Parathyroid adenoma (tissue), 2 donors: ENCODE data around the gene PIGL.
"Not testable (repeated sequence)": the region's sequence is repeated elsewhere in the genome, so short reads cannot be mapped to it uniquely, and the experiment has no call there.

Experiments used
- H2AFZ ChIP-seq: fragments of 300-600 bp; sonication (generic); one replicate; pipeline ENCODE4 v1.7.0; 2017; ENCODE audit warnings: antibody characterized with exemption, mild to moderate bottlenecking
- H3K27ac ChIP-seq: fragments of 300-600 bp; sonication (generic); one replicate; pipeline ENCODE4 v1.7.0; 2017
- H3K27me3 ChIP-seq: fragments of 300-600 bp; sonication (generic); one replicate; pipeline ENCODE4 v1.7.0; 2017; ENCODE audit warnings: low read length; ENCODE audit not compliant: control insufficient read depth, insufficient read depth
- H3K36me3 ChIP-seq: fragments of 300-600 bp; sonication (generic); one replicate; pipeline ENCODE4 v1.7.0; 2017; ENCODE audit warnings: low read length; ENCODE audit not compliant: control insufficient read depth, insufficient read depth
- H3K4me1 ChIP-seq: fragments of 300-600 bp; sonication (generic); one replicate; pipeline ENCODE4 v1.7.0; 2017; ENCODE audit warnings: control low read depth
- H3K4me2 ChIP-seq: fragments of 300-600 bp; sonication (generic); one replicate; pipeline ENCODE4 v1.7.0; 2017; ENCODE audit warnings: low read length
- H3K4me3 ChIP-seq: fragments of 300-600 bp; sonication (generic); one replicate; pipeline ENCODE4 v1.7.0; 2017; ENCODE audit warnings: low read depth, low read length
- H3K79me2 ChIP-seq: fragments of 300-600 bp; sonication (generic); one replicate; pipeline ENCODE4 v1.7.0; 2017; ENCODE audit warnings: control low read depth
- H3K9ac ChIP-seq: fragments of 300-600 bp; sonication (generic); one replicate; pipeline ENCODE4 v1.7.0; 2017; ENCODE audit warnings: mild to moderate bottlenecking
- H3K9me3 ChIP-seq: fragments of 300-600 bp; sonication (generic); one replicate; pipeline ENCODE4 v1.7.0; 2017; ENCODE audit warnings: low read length; ENCODE audit not compliant: control insufficient read depth
- CTCF ChIP-seq: fragments of 300-600 bp; sonication (generic); IDR thresholded peaks from one replicate; pipeline ENCODE4 v1.7.0; 2017; ENCODE audit warnings: antibody characterized with exemption, mild to moderate bottlenecking
- donor health status: primary hyperparathyroidism.

The PIGL gene

GRCh38 chr17:16222406-16222805 lies 5.4 kb downstream of the PIGL start:
- Histone ChIP-seq H3K4me3 (no peak overlapping the region), H3K9ac (no peak overlapping the region), H2AFZ (no peak overlapping the region), H3K27ac (no peak overlapping the region), H3K27me3 (no peaks in the 10 kb centered on the region), H3K79me2 (peaks cover 24% of the 10 kb centered on the region), H3K4me1 (no peaks in the 10 kb centered on the region), H3K36me3 (no peaks in the 10 kb centered on the region), H3K4me2 (no peak overlapping the region), H3K9me3 (no peaks in the 10 kb centered on the region)
- TF ChIP-seq CTCF: no peak

- not testable (repeated sequence) for H3K36me3 ChIP-seq, H3K27ac ChIP-seq, H3K4me1 ChIP-seq, H3K27me3 ChIP-seq, H3K4me3 ChIP-seq, H3K4me2 ChIP-seq, H3K9ac ChIP-seq, H3K9me3 ChIP-seq, H2AFZ ChIP-seq
- peaks cover 19% of the 10 kb centered on the region for H3K79me2 ChIP-seq
These were observed 13.0 kb downstream of the PIGL start for GRCh38 chr17:16229912-16230561.

- Histone ChIP-seq H3K4me1 (no peaks in the 10 kb centered on the region), H3K27ac (no peak overlapping the region), H2AFZ (no peak overlapping the region), H3K36me3 (no peaks in the 10 kb centered on the region), H3K27me3 (no peaks in the 10 kb centered on the region), H3K4me3 (no peak overlapping the region), H3K9ac (no peak overlapping the region), H3K79me2 (peaks cover 12% of the 10 kb centered on the region), H3K9me3 (no peaks in the 10 kb centered on the region), H3K4me2 (no peak overlapping the region)
- TF ChIP-seq CTCF: no peak
These were observed 15.4 kb downstream of the PIGL start for GRCh38 chr17:16232391-16232790.

GRCh38 chr17:16239931-16240330 lies 22.9 kb downstream of the PIGL start:
- no peak for TF ChIP-seq CTCF
- Histone ChIP-seq H3K79me2 (peaks cover 7% of the 10 kb centered on the region), H3K4me1 (no peaks in the 10 kb centered on the region), H3K4me2 (no peak overlapping the region), H3K9me3 (no peaks in the 10 kb centered on the region), H3K27ac (no peak overlapping the region), H2AFZ (no peak overlapping the region), H3K36me3 (no peaks in the 10 kb centered on the region), H3K4me3 (no peak overlapping the region), H3K27me3 (no peaks in the 10 kb centered on the region), H3K9ac (no peak overlapping the region)

GRCh38 chr17:16241906-16242399 lies 24.9 kb downstream of the PIGL start:
- Histone ChIP-seq H2AFZ (no peak overlapping the region), H3K4me1 (no peaks in the 10 kb centered on the region), H3K36me3 (no peaks in the 10 kb centered on the region), H3K9me3 (no peaks in the 10 kb centered on the region), H3K9ac (no peak overlapping the region), H3K27ac (no peak overlapping the region), H3K4me2 (no peak overlapping the region), H3K27me3 (no peaks in the 10 kb centered on the region), H3K79me2 (peaks cover 7% of the 10 kb centered on the region), H3K4me3 (no peak overlapping the region)
- TF ChIP-seq CTCF: no peak
